GM12891 (cell line): Measurements from ENCODE around the gene GPC6.

Experiments
- POLR2A ChIP-seq: IDR thresholded peaks from 2 replicates; pipeline ENCODE4 v1.6.1; 2011; ENCODE audit warnings: low read depth, low read length, control low read depth
- POLR2AphosphoS5 ChIP-seq: IDR thresholded peaks from 2 replicates; pipeline ENCODE4 v1.6.1; 2011; ENCODE audit warnings: low read depth, low read length, control low read depth
- SPI1 ChIP-seq: IDR thresholded peaks from 2 replicates; pipeline ENCODE4 v1.6.1; 2011; ENCODE audit warnings: low read depth, low read length, control low read depth
- TAF1 ChIP-seq: IDR thresholded peaks from 2 replicates; pipeline ENCODE4 v1.6.1; 2011; ENCODE audit warnings: low read depth, low read length, control low read depth

GRCh38 chr13:93966267-93966936 is 739.8 kb downstream of the GPC6 start:
- TF ChIP-seq POLR2AphosphoS5 (no peak), TAF1 (no peak), POLR2A (no peak), SPI1 (no peak)
